ENCODE measurements around the gene SEMA5A. TPM values are rescaled to one million over a fixed set of nuclear protein-coding genes. Genes with fewer than 3 reads are reported as not detected.

Gene SEMA5A
- total and polyA plus RNA-seq, 2 of the 13 experiments (the other 11 are each of a cell fraction or from before 2014, with no cell fraction given), result 0.01 TPM; not detected in 1

GRCh38 chr5:9544056-9544455 is 1.8 kb downstream of the SEMA5A start (continued):
- TF ChIP-seq ZHX2 (IDR thresholded peaks at IDR 0.05; ENCODE audit: low read depth) (no peak), ZHX2 (CRISPR knock-in tag; IDR thresholded peaks at IDR 0.05; ENCODE audit: borderline replicate concordance) (no peak), ZNF549 (CRISPR knock-in tag; IDR thresholded peaks at IDR 0.05) (no peak)

GRCh38 chr5:9543311-9543920 is 2.5 kb downstream of the SEMA5A start:
- 7% methylated on average over 10 of the region's 10 CpGs for WGBS (ENCODE audit: low lambda C conversion rate)
- Histone ChIP-seq H3K4me3 (replicated peaks in 1 of 3; ENCODE audit: insufficient read depth in 1 of 3, low read depth in 2 of 3, low read length in 3 of 3) (no peak overlapping the region), H3K79me2 (ENCODE audit: insufficient read depth, low read length) (no peaks in the 10 kb centered on the region), H3K27ac (ENCODE audit: extremely low read length, insufficient read depth, low read length) (no peak overlapping the region), H2AFZ (ENCODE audit: low read length) (no peak overlapping the region), H3K9ac (ENCODE audit: insufficient read depth, low read depth, low read length) (no peak overlapping the region), H3K27me3 (ENCODE audit: control insufficient read depth in 1 of 2, insufficient read depth in 2 of 2, low read length in 2 of 2) (peaks cover 2 to 13% of the 10 kb centered on the region in 2 experiments; a peak in 4 of 5 replicates), H3K36me3 (replicated peaks in 1 of 2; ENCODE audit: control insufficient read depth in 1 of 2, insufficient read depth in 2 of 2, low read length in 2 of 2) (no peaks in the 10 kb centered on the region), H4K20me1 (ENCODE audit: insufficient read depth, low read length) (no peaks in the 10 kb centered on the region), H3K4me2 (ENCODE audit: low read depth, low read length) (no peak overlapping the region), H3K9me3 (ENCODE audit: low read length) (no peaks in the 10 kb centered on the region), H3K4me1 (ENCODE audit: insufficient read depth, low read length) (no peaks in the 10 kb centered on the region)
- BruUV-seq (replicated peaks), result no TSS peak
- CTCF ChIA-PET (ENCODE audit: low intra/inter-chr PET ratio, low total read pairs), result interaction anchor here (0.9 kb wide), 1 partner anchor 182 kb away, joined by 4 read pairs; no protein-coding TSS in a partner anchor
- intact Hi-C loops (cut with micrococcal nuclease; ENCODE audit: unreplicated experiment) (no loop called here), in situ Hi-C loops (cut with HindIII; ENCODE audit: extremely low pct_ligation_motif_present, low pct_unique_long_range_greater_than_20kb) (loop anchor here (5.0 kb wide), 1 partner anchor 1616 kb away; no protein-coding TSS in a partner anchor)
- FAIRE-seq (no peak), ATAC-seq (no peak), DNase-seq (ENCODE audit: low spot score) (no peak)
- POLR2A ChIA-PET, result no interaction called here
- no peak for TF ChIP-seq ZNF569 (CRISPR knock-in tag; IDR thresholded peaks at IDR 0.05; ENCODE audit: borderline replicate concordance)
- no peak for TF ChIP-seq DNMT1 (CRISPR knock-in tag; IDR thresholded peaks at IDR 0.05)
- no peak for TF ChIP-seq REST (IDR thresholded peaks at IDR 0.05; ENCODE audit: borderline replicate concordance in 1 of 2, low read depth in 1 of 2, low read length in 2 of 2)
- TF ChIP-seq PRDM15 (CRISPR knock-in tag; IDR thresholded peaks at IDR 0.05), result no peak
